Activated naive CD8-positive, alpha-beta T cell treated with anti-CD3 and anti-CD28 coated beads, Interleukin-2, amount 50 U/mL, for 24 hours (primary cell): ENCODE data around the gene CCDC57.

ENCODE experiments used
- ATAC-seq: fragments of 150-1000 bp; cut with Tn5 transposase; one replicate; pipeline ENCODE4 v1.10.0; 2021
- DNase-seq: peaks from one replicate; pipeline ENCODE4 v3.0.0; 2021
- H3K27ac Mint-ChIP-seq: one replicate; pipeline ENCODE4 v1.8.0; 2021; ENCODE audit warnings: mild to moderate bottlenecking, mixed read lengths
- H3K27me3 Mint-ChIP-seq: one replicate; pipeline ENCODE4 v1.8.0; 2021; ENCODE audit warnings: mixed read lengths
- H3K36me3 Mint-ChIP-seq: one replicate; pipeline ENCODE4 v1.8.0; 2021; ENCODE audit warnings: low read depth, mixed read lengths
- H3K4me1 Mint-ChIP-seq: one replicate; pipeline ENCODE4 v1.8.0; 2021; ENCODE audit warnings: mixed read lengths
- H3K4me3 Mint-ChIP-seq: one replicate; pipeline ENCODE4 v1.8.0; 2021; ENCODE audit warnings: mild to moderate bottlenecking, moderate library complexity, mixed read lengths
- H3K9me3 Mint-ChIP-seq: one replicate; pipeline ENCODE4 v1.8.0; 2021; ENCODE audit warnings: mixed read lengths

CCDC57 gene

GRCh38 chr17:82158825-82159224, 53.8 kb downstream of the CCDC57 start:
- peaks cover under 1% of the 10 kb centered on the region for H3K4me1 Mint-ChIP-seq
- H3K4me3 Mint-ChIP-seq: no peak overlapping the region
- ATAC-seq (no peak), DNase-seq (no peak)
- H3K27ac Mint-ChIP-seq: no peak overlapping the region
- no peaks in the 10 kb centered on the region for H3K9me3 Mint-ChIP-seq
- no peaks in the 10 kb centered on the region for H3K27me3 Mint-ChIP-seq
- H3K36me3 Mint-ChIP-seq: peaks cover 17% of the 10 kb centered on the region

GRCh38 chr17:82157046-82158035, 55.3 kb downstream of the CCDC57 start:
- Mint-ChIP-seq H3K4me3 (no peak overlapping the region), H3K27ac (no peak overlapping the region), H3K36me3 (peaks cover 18% of the 10 kb centered on the region), H3K27me3 (no peaks in the 10 kb centered on the region), H3K4me1 (peaks cover 2% of the 10 kb centered on the region), H3K9me3 (no peaks in the 10 kb centered on the region)
- DNase-seq (no peak), ATAC-seq (no peak)

GRCh38 chr17:82156284-82156925, 56.2 kb downstream of the CCDC57 start:
- Mint-ChIP-seq H3K36me3 (peaks cover 17% of the 10 kb centered on the region), H3K9me3 (no peaks in the 10 kb centered on the region), H3K27me3 (no peaks in the 10 kb centered on the region), H3K4me3 (no peak overlapping the region), H3K27ac (no peak overlapping the region), H3K4me1 (peaks cover 2% of the 10 kb centered on the region)
- ATAC-seq (no peak), DNase-seq (no peak)

GRCh38 chr17:82155606-82156005, 57.0 kb downstream of the CCDC57 start:
- H3K4me1 Mint-ChIP-seq: peaks cover 2% of the 10 kb centered on the region
- H3K36me3 Mint-ChIP-seq: peaks cover 15% of the 10 kb centered on the region
- no peaks in the 10 kb centered on the region for H3K9me3 Mint-ChIP-seq
- no peak overlapping the region for H3K27ac Mint-ChIP-seq
- H3K4me3 Mint-ChIP-seq: no peak overlapping the region
- DNase-seq (no peak), ATAC-seq (no peak)
- H3K27me3 Mint-ChIP-seq: no peaks in the 10 kb centered on the region

- no peaks in the 10 kb centered on the region for H3K27me3 Mint-ChIP-seq
- H3K9me3 Mint-ChIP-seq: no peaks in the 10 kb centered on the region
- ATAC-seq (no peak), DNase-seq (no peak)
- H3K4me1 Mint-ChIP-seq: peaks cover 2% of the 10 kb centered on the region
- no peak overlapping the region for H3K27ac Mint-ChIP-seq
- no peak overlapping the region for H3K4me3 Mint-ChIP-seq
- peaks cover 12% of the 10 kb centered on the region for H3K36me3 Mint-ChIP-seq
Measured at GRCh38 chr17:82154881-82155331, 57.7 kb downstream of the CCDC57 start.

- Mint-ChIP-seq H3K4me1 (peaks cover 2% of the 10 kb centered on the region), H3K27ac (no peak overlapping the region), H3K9me3 (no peaks in the 10 kb centered on the region), H3K36me3 (peaks cover 5% of the 10 kb centered on the region), H3K27me3 (no peaks in the 10 kb centered on the region), H3K4me3 (no peak overlapping the region)
- DNase-seq: peak; percentile 81
- peak; percentile 91 for ATAC-seq
Measured at GRCh38 chr17:82153745-82154375, 58.8 kb downstream of the CCDC57 start.

GRCh38 chr17:82153295-82153691, 59.3 kb downstream of the CCDC57 start:
- no peaks in the 10 kb centered on the region for H3K9me3 Mint-ChIP-seq
- H3K27me3 Mint-ChIP-seq: no peaks in the 10 kb centered on the region
- ATAC-seq (no peak), DNase-seq (no peak)
- peaks cover 2% of the 10 kb centered on the region for H3K4me1 Mint-ChIP-seq
- peaks cover 5% of the 10 kb centered on the region for H3K36me3 Mint-ChIP-seq
- H3K4me3 Mint-ChIP-seq: no peak overlapping the region
- no peak overlapping the region for H3K27ac Mint-ChIP-seq

GRCh38 chr17:82152556-82153294, 59.9 kb downstream of the CCDC57 start:
- Mint-ChIP-seq H3K36me3 (peaks cover 5% of the 10 kb centered on the region), H3K27ac (no peak overlapping the region), H3K27me3 (no peaks in the 10 kb centered on the region), H3K4me3 (no peak overlapping the region), H3K9me3 (no peaks in the 10 kb centered on the region), H3K4me1 (peaks cover 2% of the 10 kb centered on the region)
- no peak for DNase-seq
- ATAC-seq: no peak

GRCh38 chr17:82152114-82152513, 60.5 kb downstream of the CCDC57 start:
- no peaks in the 10 kb centered on the region for H3K27me3 Mint-ChIP-seq
- peaks cover 3% of the 10 kb centered on the region for H3K9me3 Mint-ChIP-seq
- H3K27ac Mint-ChIP-seq: no peak overlapping the region
- H3K36me3 Mint-ChIP-seq: peaks cover 8% of the 10 kb centered on the region
- no peak overlapping the region for H3K4me3 Mint-ChIP-seq
- DNase-seq: no peak
- peaks cover 2% of the 10 kb centered on the region for H3K4me1 Mint-ChIP-seq
- ATAC-seq: no peak

GRCh38 chr17:82151106-82151957, 61.3 kb downstream of the CCDC57 start:
- Mint-ChIP-seq H3K36me3 (peaks cover 13% of the 10 kb centered on the region), H3K9me3 (peaks cover 4% of the 10 kb centered on the region), H3K4me3 (no peak overlapping the region), H3K27me3 (no peaks in the 10 kb centered on the region), H3K4me1 (peaks cover 2% of the 10 kb centered on the region), H3K27ac (no peak overlapping the region)
- DNase-seq (no peak), ATAC-seq (no peak)

- Mint-ChIP-seq H3K36me3 (peaks cover 11% of the 10 kb centered on the region), H3K27ac (no peak overlapping the region), H3K27me3 (no peaks in the 10 kb centered on the region), H3K9me3 (peaks cover 4% of the 10 kb centered on the region), H3K4me3 (no peak overlapping the region), H3K4me1 (peaks cover 2% of the 10 kb centered on the region)
- ATAC-seq (no peak), DNase-seq (no peak)
Measured at GRCh38 chr17:82149401-82150099, 63.1 kb downstream of the CCDC57 start.

GRCh38 chr17:82148997-82149396, 63.6 kb downstream of the CCDC57 start:
- Mint-ChIP-seq H3K4me1 (peaks cover 2% of the 10 kb centered on the region), H3K36me3 (peaks cover 10% of the 10 kb centered on the region), H3K27ac (no peak overlapping the region), H3K9me3 (peaks cover 4% of the 10 kb centered on the region), H3K27me3 (no peaks in the 10 kb centered on the region), H3K4me3 (no peak overlapping the region)
- ATAC-seq (no peak), DNase-seq (no peak)

- Mint-ChIP-seq H3K4me3 (no peak overlapping the region), H3K9me3 (peaks cover 4% of the 10 kb centered on the region), H3K27ac (no peak overlapping the region), H3K36me3 (peaks cover 8% of the 10 kb centered on the region), H3K4me1 (no peaks in the 10 kb centered on the region), H3K27me3 (no peaks in the 10 kb centered on the region)
- no peak for DNase-seq
- ATAC-seq: no peak
Measured at GRCh38 chr17:82148011-82148410, 64.6 kb downstream of the CCDC57 start.
